COLO829 (cell line): ENCODE data around the gene SLC29A1.
"Not testable (repeated sequence)": the region's sequence is repeated elsewhere in the genome, so short reads cannot be mapped to it uniquely, and the experiment has no call there.

Source experiments
- DNase-seq: peaks from one replicate; pipeline ENCODE4 v3.0.0; 2012; ENCODE audit warnings: low spot score

Gene SLC29A1

GRCh38 chr6:44194326-44194725, 29.1 kb upstream of the SLC29A1 start:
- DNase-seq = no peak

- DNase-seq = not testable (repeated sequence)
Measured at GRCh38 chr6:44196351-44196750, 27.0 kb upstream of the SLC29A1 start.

- no peak for DNase-seq
Measured at GRCh38 chr6:44198684-44199083, 24.7 kb upstream of the SLC29A1 start.

- DNase-seq = no peak
Measured at GRCh38 chr6:44199883-44200282, 23.5 kb upstream of the SLC29A1 start.

GRCh38 chr6:44201200-44201599, 22.2 kb upstream of the SLC29A1 start:
- no peak for DNase-seq

GRCh38 chr6:44201638-44202303, 21.6 kb upstream of the SLC29A1 start:
- DNase-seq = no peak

GRCh38 chr6:44202332-44202971, 20.9 kb upstream of the SLC29A1 start:
- DNase-seq = no peak

GRCh38 chr6:44202972-44203750, 20.2 kb upstream of the SLC29A1 start:
- DNase-seq = no peak

- no peak for DNase-seq
Measured at GRCh38 chr6:44203955-44204354, 19.4 kb upstream of the SLC29A1 start.

GRCh38 chr6:44207966-44208365, 15.4 kb upstream of the SLC29A1 start:
- DNase-seq = no peak

- DNase-seq = no peak
Measured at GRCh38 chr6:44211284-44211683, 12.1 kb upstream of the SLC29A1 start.

GRCh38 chr6:44214307-44214706, 9.1 kb upstream of the SLC29A1 start:
- no peak for DNase-seq

GRCh38 chr6:44216677-44217331, 6.6 kb upstream of the SLC29A1 start, which contains the start of gene MYMX:
Gene MYMX (plus strand): TSS chr6:44216926. CDS start chr6:44217472, 546 bp downstream.
- no peak for DNase-seq

- DNase-seq = no peak
Measured at GRCh38 chr6:44217332-44218143, 5.9 kb upstream of the SLC29A1 start.

GRCh38 chr6:44219053-44219814, 4.2 kb upstream of the SLC29A1 start:
- no peak for DNase-seq

GRCh38 chr6:44219815-44220784, 3.3 kb upstream of the SLC29A1 start:
- DNase-seq = no peak

- no peak for DNase-seq
Measured at GRCh38 chr6:44220913-44221290, 2.5 kb upstream of the SLC29A1 start.

GRCh38 chr6:44221291-44221960, 2.0 kb upstream of the SLC29A1 start:
- no peak for DNase-seq

- no peak for DNase-seq
Measured at GRCh38 chr6:44221961-44222335, 1.4 kb upstream of the SLC29A1 start.
